Neural cell (in vitro differentiated cells): Measurements from ENCODE around the gene TMEM50A. TPM values are rescaled to one million over a fixed set of nuclear protein-coding genes. Genes with fewer than 3 reads are reported as not detected.
"Not testable (repeated sequence)": the region's sequence is repeated elsewhere in the genome, so short reads cannot be mapped to it uniquely, and the experiment has no call there.

Experiments
- H2AFZ ChIP-seq: fragments of 200-600, 300-800 bp; sonication (generic), shearing (Covaris generic); 2 replicates; pipeline ENCODE4 v1.6.0; 2014; ENCODE audit warnings: low read depth, mild to moderate bottlenecking, antibody characterized with exemption, low read length, moderate library complexity
- H3F3A ChIP-seq: fragments of 200-600 bp; shearing (Covaris generic); 2 replicates; pipeline ENCODE4 v1.6.1; 2016; ENCODE audit warnings: mild to moderate bottlenecking, moderate library complexity, mixed read lengths, antibody characterized with exemption, low read length; ENCODE audit not compliant: insufficient read depth, poor library complexity, severe bottlenecking
- H3K27ac ChIP-seq: fragments of 200-600, 300-800 bp; sonication (generic), shearing (Covaris generic); 2 replicates; pipeline ENCODE4 v1.5.1; 2014; ENCODE audit warnings: mild to moderate bottlenecking, low read length, moderate library complexity
- H3K27me3 ChIP-seq: fragments of 300-800, 200-600 bp; sonication (generic), shearing (Covaris generic); 2 replicates; pipeline ENCODE4 v1.6.0; 2014; ENCODE audit warnings: mild to moderate bottlenecking, low read depth, low read length, moderate library complexity; ENCODE audit not compliant: insufficient read depth
- H3K36me3 ChIP-seq: fragments of 300-800, 200-600 bp; sonication (generic), shearing (Covaris generic); 2 replicates; pipeline ENCODE4 v1.5.1; 2014; ENCODE audit warnings: mild to moderate bottlenecking, antibody characterized with exemption, low read length, moderate library complexity; ENCODE audit not compliant: insufficient read depth
- H3K4me2 ChIP-seq: fragments of 300-800, 200-600 bp; sonication (generic), shearing (Covaris generic); 2 replicates; pipeline ENCODE4 v1.6.0; 2014; ENCODE audit warnings: mild to moderate bottlenecking, low read length
- H3K4me3 ChIP-seq: fragments of 300-800, 200-600 bp; sonication (generic), shearing (Covaris generic); 2 replicates; pipeline ENCODE4 v1.5.1; 2014; ENCODE audit warnings: mild to moderate bottlenecking, low read length, moderate library complexity
- H3K79me2 ChIP-seq: fragments of 200-600 bp; shearing (Covaris generic); replicated peaks from 2 replicates; pipeline ENCODE4 v1.6.0; 2014; ENCODE audit warnings: mild to moderate bottlenecking, low read length, moderate library complexity; ENCODE audit not compliant: insufficient read depth
- H3K9ac ChIP-seq: fragments of 300-800, 200-600 bp; sonication (generic), shearing (Covaris generic); 2 replicates; pipeline ENCODE4 v1.6.1; 2016; ENCODE audit warnings: mild to moderate bottlenecking, low read length, mixed read lengths
- H3K9me2 ChIP-seq: fragments of 200-600 bp; shearing (Covaris generic); 2 replicates; pipeline ENCODE4 v1.6.1; 2016; ENCODE audit warnings: mild to moderate bottlenecking, low read length, mixed read lengths; ENCODE audit not compliant: insufficient read depth
- H3K9me3 ChIP-seq: fragments of 200-600, 300-800 bp; sonication (generic), shearing (Covaris generic); 2 replicates; pipeline ENCODE4 v1.6.1; 2016; ENCODE audit warnings: mild to moderate bottlenecking, mixed run types, low read length, moderate library complexity, mixed read lengths
- H4K20me1 ChIP-seq: fragments of 200-600 bp; shearing (Covaris generic); 2 replicates; pipeline ENCODE4 v1.6.1; 2016; ENCODE audit warnings: mild to moderate bottlenecking, mixed run types; ENCODE audit not compliant: insufficient read depth
- MXI1 ChIP-seq: fragments of 450-650 bp; conservative IDR thresholded peaks from 2 replicates; pipeline ENCODE4 v1.6.1; 2014; ENCODE audit warnings: antibody characterized with exemption, mild to moderate bottlenecking; ENCODE audit not compliant: poor library complexity, severe bottlenecking
- TAF1 ChIP-seq: IDR thresholded peaks from 2 replicates; pipeline ENCODE4 v1.6.1; 2012; ENCODE audit warnings: low read depth
- polyA plus RNA-seq: library from polyadenylated mRNA; depleted of rRNA; stranded (reverse); fragments of >200 nt; gene quantifications from 2 replicates; pipeline ENCODE4 v1.2.3, GENCODE V29; 2014
- TF ChIP-seq, protein P1 (sequence below): IDR thresholded peaks from 2 replicates; pipeline ENCODE4 v1.6.1; 2012; ENCODE audit warnings: borderline replicate concordance

Gene TMEM50A
- polyA plus RNA-seq, 1 donor from 2014 or later, result 161 TPM

DNA sequence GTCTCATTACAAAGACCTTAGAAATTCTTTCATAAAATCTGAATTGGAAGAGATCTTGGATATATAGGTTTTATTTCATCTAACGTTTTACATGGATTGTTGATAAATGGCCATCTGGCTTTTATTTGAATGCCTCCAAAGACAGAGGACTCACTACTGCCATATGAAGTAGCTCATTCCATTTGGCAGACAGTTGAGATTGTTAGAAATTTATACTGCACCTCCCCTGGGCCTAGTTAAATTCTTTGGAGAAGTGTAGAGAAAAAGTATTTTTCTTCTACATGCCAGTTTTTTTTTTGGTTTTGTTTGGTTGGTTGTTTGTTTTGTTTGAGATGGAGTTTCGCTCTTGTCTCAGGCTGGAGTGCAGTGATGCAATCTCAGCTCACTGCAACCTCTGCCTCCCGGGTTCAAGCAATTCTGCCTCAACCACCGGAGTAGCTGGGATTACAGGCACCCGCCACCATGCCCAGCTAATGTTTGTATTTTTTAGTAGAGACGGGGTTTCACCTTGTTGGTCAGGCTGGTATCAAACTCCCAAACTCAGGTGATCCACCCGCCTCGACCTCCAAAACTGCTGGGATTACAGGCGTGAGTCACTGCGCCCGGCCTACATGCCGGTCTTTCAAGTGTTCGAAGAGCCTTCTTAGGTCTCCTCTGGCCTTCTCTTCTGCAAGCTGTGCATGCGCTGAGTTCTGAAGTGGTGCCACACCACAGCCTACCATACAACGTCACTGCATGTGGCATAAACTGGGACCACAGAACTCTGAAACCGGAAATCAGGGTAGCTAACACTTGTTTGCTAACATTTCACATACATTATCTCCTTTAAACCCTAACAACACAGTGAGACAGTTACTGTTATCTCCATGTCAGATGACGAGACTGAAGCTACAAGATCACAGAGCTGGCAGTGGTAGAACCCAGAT is 24.8 kb downstream of the TMEM50A start:
- H3K9me3 ChIP-seq, H3K36me3 ChIP-seq, H3K9me2 ChIP-seq, H3K9ac ChIP-seq, H3K79me2 ChIP-seq, H3K27me3 ChIP-seq, H3K27ac ChIP-seq, H2AFZ ChIP-seq, H4K20me1 ChIP-seq, H3K4me2 ChIP-seq, H3F3A ChIP-seq, H3K4me3 ChIP-seq: not testable (repeated sequence)

DNA sequence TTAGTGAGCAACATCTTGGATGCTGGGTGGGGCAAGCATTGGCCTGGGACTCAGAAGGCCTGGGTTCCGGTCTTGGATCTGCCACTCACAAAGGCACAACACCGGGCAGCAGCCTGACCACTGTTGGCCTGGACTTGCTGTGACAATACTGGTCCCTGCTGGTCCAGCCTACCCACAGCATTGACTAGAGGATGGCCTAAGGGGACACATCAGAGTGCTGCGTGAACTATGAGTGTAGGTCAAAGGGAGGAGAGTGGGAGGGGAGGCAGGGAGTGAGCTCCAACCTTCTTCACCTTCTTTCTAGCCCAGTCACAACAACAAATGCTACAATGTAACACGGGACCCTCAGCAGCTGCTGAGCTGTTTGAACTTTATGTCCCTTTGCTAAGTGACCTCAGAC is 31.1 kb downstream of the TMEM50A start:
- Histone ChIP-seq H4K20me1 (no peaks in the 10 kb centered on the region), H3K9me2 (no peaks in the 10 kb centered on the region)

DNA sequence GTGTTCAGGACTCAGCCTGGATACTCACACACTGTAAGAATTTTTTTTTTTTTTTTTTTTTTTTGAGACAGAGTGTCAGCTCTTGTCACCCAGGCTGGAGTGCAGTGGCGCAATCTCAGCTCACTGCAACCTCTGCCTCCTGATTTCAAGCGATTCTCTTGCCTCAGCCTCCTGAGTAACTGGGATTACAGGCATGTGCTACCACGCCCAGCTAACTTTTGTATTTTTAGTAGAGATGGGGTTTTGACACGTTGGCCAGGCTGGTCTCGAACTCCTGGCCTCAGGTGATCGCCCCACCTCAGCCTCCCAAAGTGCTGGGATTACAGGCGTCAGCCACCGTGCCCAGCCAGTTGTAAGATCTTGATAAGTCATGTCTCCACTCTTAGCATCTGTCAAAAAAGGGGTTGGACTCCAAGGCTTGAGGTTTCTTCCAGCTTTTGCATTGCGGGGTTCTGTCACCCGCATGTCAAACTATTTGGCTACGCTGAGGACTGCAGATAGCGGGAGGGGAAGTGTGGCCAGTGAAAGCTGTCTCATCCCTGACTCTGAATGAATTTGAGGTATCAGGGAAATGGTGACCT is 31.6 kb downstream of the TMEM50A start:
- H3K79me2 ChIP-seq, result not testable (repeated sequence)

More for the DNA sequence above, 31.1 kb downstream of the TMEM50A start:
- no peaks in the 10 kb centered on the region for H3K79me2 ChIP-seq
- no peak overlapping the region for H3K4me2 ChIP-seq
- H3K4me3 ChIP-seq, result no peak overlapping the region
- H3K36me3 ChIP-seq, result no peaks in the 10 kb centered on the region
- no peak for TF ChIP-seq TAF1
- TF ChIP-seq MXI1, result no peak
- TF ChIP-seq, protein P1, sequence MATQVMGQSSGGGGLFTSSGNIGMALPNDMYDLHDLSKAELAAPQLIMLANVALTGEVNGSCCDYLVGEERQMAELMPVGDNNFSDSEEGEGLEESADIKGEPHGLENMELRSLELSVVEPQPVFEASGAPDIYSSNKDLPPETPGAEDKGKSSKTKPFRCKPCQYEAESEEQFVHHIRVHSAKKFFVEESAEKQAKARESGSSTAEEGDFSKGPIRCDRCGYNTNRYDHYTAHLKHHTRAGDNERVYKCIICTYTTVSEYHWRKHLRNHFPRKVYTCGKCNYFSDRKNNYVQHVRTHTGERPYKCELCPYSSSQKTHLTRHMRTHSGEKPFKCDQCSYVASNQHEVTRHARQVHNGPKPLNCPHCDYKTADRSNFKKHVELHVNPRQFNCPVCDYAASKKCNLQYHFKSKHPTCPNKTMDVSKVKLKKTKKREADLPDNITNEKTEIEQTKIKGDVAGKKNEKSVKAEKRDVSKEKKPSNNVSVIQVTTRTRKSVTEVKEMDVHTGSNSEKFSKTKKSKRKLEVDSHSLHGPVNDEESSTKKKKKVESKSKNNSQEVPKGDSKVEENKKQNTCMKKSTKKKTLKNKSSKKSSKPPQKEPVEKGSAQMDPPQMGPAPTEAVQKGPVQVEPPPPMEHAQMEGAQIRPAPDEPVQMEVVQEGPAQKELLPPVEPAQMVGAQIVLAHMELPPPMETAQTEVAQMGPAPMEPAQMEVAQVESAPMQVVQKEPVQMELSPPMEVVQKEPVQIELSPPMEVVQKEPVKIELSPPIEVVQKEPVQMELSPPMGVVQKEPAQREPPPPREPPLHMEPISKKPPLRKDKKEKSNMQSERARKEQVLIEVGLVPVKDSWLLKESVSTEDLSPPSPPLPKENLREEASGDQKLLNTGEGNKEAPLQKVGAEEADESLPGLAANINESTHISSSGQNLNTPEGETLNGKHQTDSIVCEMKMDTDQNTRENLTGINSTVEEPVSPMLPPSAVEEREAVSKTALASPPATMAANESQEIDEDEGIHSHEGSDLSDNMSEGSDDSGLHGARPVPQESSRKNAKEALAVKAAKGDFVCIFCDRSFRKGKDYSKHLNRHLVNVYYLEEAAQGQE, result no peak
- no peak overlapping the region for H2AFZ ChIP-seq
- no peaks in the 10 kb centered on the region for H3K27me3 ChIP-seq
- no peaks in the 10 kb centered on the region for H3F3A ChIP-seq
- H3K9ac ChIP-seq, result no peak overlapping the region
- H3K9me3 ChIP-seq, result no peaks in the 10 kb centered on the region
- no peak overlapping the region for H3K27ac ChIP-seq

DNA sequence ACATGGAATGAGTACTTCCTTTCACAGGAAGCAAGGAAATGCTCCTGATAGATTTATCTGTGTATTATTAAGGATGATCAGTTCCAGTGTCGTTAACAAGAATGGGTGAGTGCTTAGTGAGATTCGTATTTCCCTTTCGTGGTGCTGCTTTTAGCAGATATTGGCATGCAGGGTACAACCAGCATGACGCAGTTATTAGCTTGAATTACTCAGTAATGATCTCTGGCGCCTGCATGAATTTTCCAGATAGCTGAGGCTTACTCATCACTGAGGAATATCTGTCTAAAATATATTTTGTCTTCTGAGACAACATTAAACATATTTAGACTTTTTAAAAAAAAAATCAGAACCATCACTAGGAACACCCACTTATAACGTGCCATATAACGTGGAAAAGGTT is 33.6 kb downstream of the TMEM50A start:
- not testable (repeated sequence) for H3K4me2 ChIP-seq, H3K27me3 ChIP-seq, H3K36me3 ChIP-seq, H2AFZ ChIP-seq, H3F3A ChIP-seq, H3K4me3 ChIP-seq, H3K27ac ChIP-seq, H3K9me3 ChIP-seq, H3K9me2 ChIP-seq, H3K79me2 ChIP-seq, H4K20me1 ChIP-seq, H3K9ac ChIP-seq

More for the DNA sequence above, 31.6 kb downstream of the TMEM50A start:
- H3K9me3 ChIP-seq, H3K36me3 ChIP-seq, H4K20me1 ChIP-seq, H3K9ac ChIP-seq, H3K27ac ChIP-seq, H3K4me3 ChIP-seq, H3K9me2 ChIP-seq, H3K27me3 ChIP-seq, H3K4me2 ChIP-seq, H3F3A ChIP-seq, H2AFZ ChIP-seq: not testable (repeated sequence)

DNA sequence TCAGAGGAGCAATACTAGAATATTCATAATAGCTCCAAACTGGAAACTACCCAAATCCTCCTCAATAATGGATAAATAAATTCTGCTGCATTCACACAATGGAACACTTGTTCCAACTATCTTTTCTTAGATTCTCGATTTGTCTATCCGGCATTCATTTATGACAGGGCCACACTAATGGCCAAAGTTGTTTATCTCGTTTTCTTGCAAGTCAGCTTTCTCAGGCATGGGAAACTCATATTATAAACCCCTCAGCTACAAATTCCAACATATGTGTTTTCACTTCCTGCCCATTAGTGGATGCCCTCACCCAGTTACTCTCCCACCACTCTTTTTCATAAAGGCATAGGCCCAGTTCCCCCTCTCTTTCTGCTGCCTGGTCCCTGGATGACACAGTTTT is 40.2 kb downstream of the TMEM50A start:
- not testable (repeated sequence) for H3K9me3 ChIP-seq

DNA sequence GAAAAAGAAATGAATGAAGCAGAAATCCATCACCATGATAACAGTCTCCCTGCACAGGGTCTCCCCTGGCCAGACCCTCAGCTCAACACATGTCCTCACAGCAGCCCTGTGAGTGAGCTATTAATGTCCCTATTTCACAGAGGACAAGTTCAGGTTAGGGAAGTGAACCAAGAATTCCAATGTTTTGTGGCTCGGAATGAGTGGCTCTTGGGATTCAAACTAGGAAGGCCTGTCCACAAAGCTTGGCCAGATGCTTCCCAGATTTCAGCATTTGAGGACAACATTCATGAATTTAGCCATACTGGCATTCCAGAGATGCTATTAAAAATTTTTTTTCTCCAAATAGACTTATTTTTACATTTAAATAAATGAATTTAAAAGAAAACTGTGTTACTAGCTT is 44.4 kb downstream of the TMEM50A start:
- not testable (repeated sequence) for H3K4me3 ChIP-seq, H3K36me3 ChIP-seq, H2AFZ ChIP-seq, H3K27ac ChIP-seq, H3F3A ChIP-seq, H3K9me3 ChIP-seq, H3K9me2 ChIP-seq, H3K79me2 ChIP-seq, H3K4me2 ChIP-seq, H3K9ac ChIP-seq, H3K27me3 ChIP-seq, H4K20me1 ChIP-seq

More for the DNA sequence above, 40.2 kb downstream of the TMEM50A start:
- H3K9ac ChIP-seq, H3K27me3 ChIP-seq, H3K79me2 ChIP-seq, H3F3A ChIP-seq, H2AFZ ChIP-seq, H3K36me3 ChIP-seq, H3K27ac ChIP-seq, H3K9me2 ChIP-seq, H3K4me3 ChIP-seq, H3K4me2 ChIP-seq, H4K20me1 ChIP-seq: not testable (repeated sequence)
